Liver (tissue), 9 donors: ENCODE data around the gene ASTE1. TPM values are rescaled to one million over a fixed set of nuclear protein-coding genes. Genes with fewer than 3 reads are reported as not detected.

Experiments
- DNase-seq: peaks from one replicate; pipeline ENCODE4 v3.0.0-alpha.2; 2017; ENCODE audit warnings: low spot score
- H3K27ac ChIP-seq, 2 donors: one replicate each; pipeline ENCODE4 v1.7.0; 2013; ENCODE audit warnings: inconsistent platforms in 2 of 2, low read length in 2 of 2, control low read depth in 1 of 2, low read depth in 1 of 2, mild to moderate bottlenecking in 1 of 2
- H3K27me3 ChIP-seq, 4 donors: one replicate each; pipeline versions ENCODE4 v1.6.1 to v1.7.0; 2013; ENCODE audit warnings: low read length in 3 of 4, inconsistent platforms in 1 of 4, mild to moderate bottlenecking in 1 of 4, moderate library complexity in 1 of 4; ENCODE audit not compliant: control insufficient read depth in 4 of 4, insufficient read depth in 4 of 4
- H3K36me3 ChIP-seq, 4 donors: one replicate each; pipeline versions ENCODE4 v1.6.1 to v1.7.0; 2013; ENCODE audit warnings: low read length in 3 of 4, mild to moderate bottlenecking in 3 of 4, low read depth in 1 of 4, moderate library complexity in 1 of 4; ENCODE audit not compliant: control insufficient read depth in 4 of 4, insufficient read depth in 3 of 4
- H3K4me1 ChIP-seq, 4 donors: one replicate each; pipeline versions ENCODE4 v1.6.1 to v1.7.0; 2013; ENCODE audit warnings: low read length in 3 of 4, mild to moderate bottlenecking in 3 of 4, moderate library complexity in 1 of 4; ENCODE audit not compliant: control insufficient read depth in 4 of 4, insufficient read depth in 4 of 4
- H3K4me3 ChIP-seq, 3 donors: one replicate each; pipeline versions ENCODE4 v1.6.1 to v1.7.0; 2013; ENCODE audit warnings: low read length in 3 of 3, control low read depth in 1 of 3, low read depth in 1 of 3, mild to moderate bottlenecking in 1 of 3
- H3K9ac ChIP-seq, 2 donors: one replicate each; pipeline ENCODE4 v1.7.0; 2013; ENCODE audit warnings: low read length in 2 of 2, mild to moderate bottlenecking in 2 of 2, moderate library complexity in 2 of 2, control low read depth in 1 of 2, low read depth in 1 of 2
- H3K9me3 ChIP-seq, 4 donors: one replicate each; pipeline versions ENCODE4 v1.6.1 to v1.7.0; 2013; ENCODE audit warnings: low read length in 3 of 4; ENCODE audit not compliant: control insufficient read depth in 4 of 4
- ATF3 ChIP-seq: IDR thresholded peaks from 2 replicates; pipeline ENCODE4 v1.6.1; 2016; ENCODE audit warnings: antibody characterized with exemption
- CTCF ChIP-seq: fragments of 150-350 bp; IDR thresholded peaks from 2 replicates; pipeline ENCODE4 v1.5.1; 2017; ENCODE audit warnings: improper control_type of control experiment, low read depth, low read length; ENCODE audit not compliant: missing input control
- EGR1 ChIP-seq, 2 donors: IDR thresholded peaks; 2 replicates each; pipeline ENCODE4 v1.6.1; 2016 to 2018; ENCODE audit warnings: antibody characterized with exemption in 2 of 2, low read depth in 2 of 2
- FOXA1 ChIP-seq: IDR thresholded peaks from 2 replicates; pipeline ENCODE4 v1.6.1; 2016; ENCODE audit warnings: antibody characterized with exemption
- FOXA2 ChIP-seq: IDR thresholded peaks from 2 replicates; pipeline ENCODE4 v1.6.1; 2016; ENCODE audit warnings: antibody characterized with exemption
- GABPA ChIP-seq, 2 donors: IDR thresholded peaks in 1 of 2; conservative IDR thresholded peaks in 1 of 2; 2 replicates each; pipeline ENCODE4 v1.6.1; 2016; ENCODE audit warnings: antibody characterized with exemption in 2 of 2, mild to moderate bottlenecking in 1 of 2, moderate library complexity in 1 of 2
- HNF4A ChIP-seq, 2 donors: conservative IDR thresholded peaks; 2 replicates each; pipeline ENCODE4 v1.6.1; 2016; ENCODE audit warnings: antibody characterized with exemption in 2 of 2, mild to moderate bottlenecking in 2 of 2
- HNF4G ChIP-seq: IDR thresholded peaks from 2 replicates; pipeline ENCODE4 v1.6.1; 2016; ENCODE audit warnings: antibody characterized with exemption
- JUND ChIP-seq, 2 donors: IDR thresholded peaks; 2 replicates each; pipeline ENCODE4 v1.6.1; 2016; ENCODE audit warnings: antibody characterized with exemption in 2 of 2
- MAX ChIP-seq: IDR thresholded peaks from 2 replicates; pipeline ENCODE4 v1.6.1; 2016; ENCODE audit warnings: antibody characterized with exemption
- NR2F2 ChIP-seq: IDR thresholded peaks from 2 replicates; pipeline ENCODE4 v1.6.1; 2016; ENCODE audit warnings: antibody characterized with exemption
- RAD21 ChIP-seq, 2 donors: IDR thresholded peaks; 2 replicates each; pipeline ENCODE4 v1.6.1; 2016; ENCODE audit warnings: antibody characterized with exemption in 2 of 2, mild to moderate bottlenecking in 2 of 2
- REST ChIP-seq: IDR thresholded peaks from 2 replicates; pipeline ENCODE4 v1.6.1; 2016; ENCODE audit warnings: antibody characterized with exemption, mild to moderate bottlenecking
- RXRA ChIP-seq, 2 donors: IDR thresholded peaks; 2 replicates each; pipeline ENCODE4 v1.6.1; 2017 to 2018; ENCODE audit warnings: antibody characterized with exemption in 2 of 2, mild to moderate bottlenecking in 1 of 2
- SP1 ChIP-seq: IDR thresholded peaks from 2 replicates; pipeline ENCODE4 v1.6.1; 2018; ENCODE audit warnings: antibody characterized with exemption, mild to moderate bottlenecking
- TAF1 ChIP-seq: conservative IDR thresholded peaks from 2 replicates; pipeline ENCODE4 v1.6.1; 2016; ENCODE audit warnings: antibody characterized with exemption, mild to moderate bottlenecking
- YY1 ChIP-seq: IDR thresholded peaks from 2 replicates; pipeline ENCODE4 v1.6.1; 2016; ENCODE audit warnings: antibody characterized with exemption, mild to moderate bottlenecking
- ZBTB33 ChIP-seq: IDR thresholded peaks from 2 replicates; pipeline ENCODE4 v1.6.1; 2016; ENCODE audit warnings: antibody characterized with exemption
- polyA plus RNA-seq, 2 donors: library from polyadenylated mRNA; stranded (reverse) in 1 of 2; unstranded in 1 of 2; fragments of 200-250 nt in 1 of 2; fragments of >200 nt in 1 of 2; fragmentation: Nextera tagmentation in 1 of 2; extraction: Ambion mirVana in 1 of 2; gene quantifications; one replicate each; pipeline versions ENCODE4 v1.2.1 to v1.2.3, GENCODE V29; 2013 to 2015
- total RNA-seq, 2 donors: library from RNA; depleted of rRNA; stranded (reverse); fragments of >200 nt; gene quantifications; one replicate each; pipeline ENCODE4 v1.2.3, GENCODE V29; 2014
- donor health status: healthy.
- donor health status: healthy.
- donor health status: healthy.
- donor health status: healthy.
- donor health status: healthy.

ASTE1 gene
- total and polyA plus RNA-seq, 4 donors = 2.6 to 6.0 (median 5.1) TPM

GRCh38 chr3:131067983-131068382 is 41.4 kb upstream of the ASTE1 start:
- Histone ChIP-seq H3K27me3 (no peaks in the 10 kb centered on the region), H3K4me1 (no peaks in the 10 kb centered on the region), H3K36me3 (no peaks in the 10 kb centered on the region), H3K9ac (no peak overlapping the region), H3K9me3 (no peaks in the 10 kb centered on the region), H3K27ac (no peak overlapping the region), H3K4me3 (no peak overlapping the region)
- no peak for DNase-seq
- TF ChIP-seq MAX (no peak), REST (no peak), JUND (IDR thresholded peaks at IDR 0.05) (no peak), FOXA2 (no peak), HNF4G (no peak), NR2F2 (no peak), HNF4A (conservative IDR thresholded peaks at IDR 0.05) (no peak), CTCF (no peak), ATF3 (no peak), RXRA (IDR thresholded peaks at IDR 0.05) (no peak), GABPA (IDR thresholded peaks at IDR 0.05 in 1 of 2, conservative IDR thresholded peaks at IDR 0.05 in 1 of 2) (no peak), YY1 (no peak), SP1 (no peak), ZBTB33 (no peak), EGR1 (IDR thresholded peaks at IDR 0.05; ENCODE audit: low read depth in 2 of 2) (no peak), TAF1 (no peak), RAD21 (IDR thresholded peaks at IDR 0.05) (no peak), FOXA1 (no peak)
